Activated naive CD4-positive, alpha-beta T cell treated with anti-CD3 and anti-CD28 coated beads, Interleukin-2, amount 50 U/mL, for 16 hours (primary cell): ENCODE results near the gene PRXL2B.
"Not testable (repeated sequence)": the region's sequence is repeated elsewhere in the genome, so short reads cannot be mapped to it uniquely, and the experiment has no call there.

ENCODE experiments used
- DNase-seq: peaks from one replicate; pipeline ENCODE4 v3.0.0-alpha.2; 2020

The PRXL2B gene

DNA sequence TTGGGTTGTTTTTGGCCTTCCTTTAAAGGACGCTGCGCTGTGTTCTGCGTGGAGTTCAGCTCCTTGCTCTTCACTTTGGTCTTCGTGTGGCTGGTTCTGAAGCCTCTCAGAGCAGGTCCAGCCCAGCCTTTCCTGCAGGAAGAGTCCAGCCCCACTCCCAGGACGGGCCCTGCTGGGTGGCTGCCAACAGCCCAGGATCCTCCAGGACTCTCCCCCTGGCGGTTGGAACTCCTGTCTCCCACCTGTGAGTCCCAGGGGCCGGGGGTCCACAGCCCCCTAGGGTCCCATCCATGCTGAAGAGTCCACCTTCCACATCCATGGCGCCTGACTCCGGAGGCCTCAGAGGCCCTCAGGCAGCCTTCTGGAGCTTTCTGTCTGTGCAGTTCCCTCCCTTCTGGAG is 35.0 kb upstream of the PRXL2B start:
- DNase-seq = not testable (repeated sequence)

DNA sequence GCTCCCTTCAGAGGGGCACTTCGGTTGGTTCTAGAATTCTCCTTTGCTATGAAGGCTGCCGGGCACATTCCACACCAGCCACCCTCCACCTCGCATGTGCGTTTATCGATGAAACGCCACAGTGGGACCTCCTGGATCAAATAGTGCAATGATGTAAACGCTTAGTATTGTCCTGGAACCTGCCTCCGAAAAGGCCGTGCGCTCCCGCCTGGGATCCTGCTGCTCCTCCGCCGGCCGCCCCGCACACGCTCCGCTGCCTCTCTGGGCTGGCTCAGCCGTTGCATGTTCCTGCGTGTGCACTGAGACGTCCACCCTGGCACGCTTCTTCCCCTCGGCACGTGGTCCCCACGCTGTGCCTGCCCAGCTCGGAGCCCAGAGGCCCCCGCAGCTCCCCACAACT is 34.4 kb upstream of the PRXL2B start:
- no peak for DNase-seq

DNA sequence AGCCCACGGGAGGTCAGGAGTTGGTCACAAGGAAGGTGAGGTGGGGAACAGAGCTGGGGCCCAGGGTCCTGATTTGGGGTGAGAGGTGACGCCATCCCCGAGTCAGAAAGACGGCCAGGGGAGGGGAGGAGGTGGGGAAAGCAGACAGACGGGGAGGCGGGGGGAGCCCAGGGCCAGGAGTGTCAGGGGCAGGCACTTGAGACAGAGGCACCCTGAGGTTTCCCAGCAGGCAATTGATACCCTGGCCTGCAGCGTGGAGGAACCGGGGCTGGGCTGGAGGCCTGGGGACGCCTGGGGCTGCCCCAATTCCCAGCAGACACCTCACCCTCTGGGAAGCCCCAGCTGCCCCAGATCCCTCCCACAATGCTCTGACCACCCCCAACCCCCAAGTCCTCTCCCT is 33.5 kb upstream of the PRXL2B start:
- not testable (repeated sequence) for DNase-seq

DNA sequence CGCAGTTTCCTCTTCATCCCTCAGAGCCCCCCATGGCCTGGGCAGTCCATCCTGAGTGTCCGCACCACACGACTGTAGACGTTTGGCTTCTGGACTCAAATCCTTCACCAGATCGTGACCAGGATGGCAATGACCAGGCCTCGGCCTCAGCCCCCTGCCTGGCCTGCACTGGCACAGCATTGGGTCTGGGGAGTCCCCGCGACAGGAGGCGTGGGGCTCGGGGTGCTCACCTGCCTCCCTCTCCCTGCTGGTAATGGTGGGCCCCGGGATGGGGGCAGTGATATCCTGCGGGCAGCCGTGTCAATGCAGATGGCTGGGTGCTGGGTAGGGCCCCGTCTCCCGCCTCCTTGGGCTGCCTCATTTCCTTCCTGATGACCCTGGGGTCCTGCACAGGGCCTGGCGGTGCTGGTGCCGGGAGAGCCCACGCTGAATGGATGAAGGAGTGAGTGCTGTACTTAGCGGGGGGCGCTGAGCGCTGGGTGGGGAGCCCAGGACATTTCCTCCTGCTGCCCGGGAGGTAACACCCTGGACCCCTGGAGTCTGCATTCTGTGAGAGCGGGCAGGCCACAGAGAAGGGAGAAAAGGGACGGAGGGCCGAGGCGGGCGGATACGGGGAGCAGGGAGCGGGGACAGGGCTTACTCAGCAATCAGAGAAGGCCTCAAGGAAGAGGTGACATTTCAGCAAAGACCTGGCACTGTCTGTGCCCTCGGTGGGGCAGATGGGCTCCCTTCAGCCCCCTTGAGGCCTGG is 32.5 kb upstream of the PRXL2B start:
- DNase-seq = no peak

DNA sequence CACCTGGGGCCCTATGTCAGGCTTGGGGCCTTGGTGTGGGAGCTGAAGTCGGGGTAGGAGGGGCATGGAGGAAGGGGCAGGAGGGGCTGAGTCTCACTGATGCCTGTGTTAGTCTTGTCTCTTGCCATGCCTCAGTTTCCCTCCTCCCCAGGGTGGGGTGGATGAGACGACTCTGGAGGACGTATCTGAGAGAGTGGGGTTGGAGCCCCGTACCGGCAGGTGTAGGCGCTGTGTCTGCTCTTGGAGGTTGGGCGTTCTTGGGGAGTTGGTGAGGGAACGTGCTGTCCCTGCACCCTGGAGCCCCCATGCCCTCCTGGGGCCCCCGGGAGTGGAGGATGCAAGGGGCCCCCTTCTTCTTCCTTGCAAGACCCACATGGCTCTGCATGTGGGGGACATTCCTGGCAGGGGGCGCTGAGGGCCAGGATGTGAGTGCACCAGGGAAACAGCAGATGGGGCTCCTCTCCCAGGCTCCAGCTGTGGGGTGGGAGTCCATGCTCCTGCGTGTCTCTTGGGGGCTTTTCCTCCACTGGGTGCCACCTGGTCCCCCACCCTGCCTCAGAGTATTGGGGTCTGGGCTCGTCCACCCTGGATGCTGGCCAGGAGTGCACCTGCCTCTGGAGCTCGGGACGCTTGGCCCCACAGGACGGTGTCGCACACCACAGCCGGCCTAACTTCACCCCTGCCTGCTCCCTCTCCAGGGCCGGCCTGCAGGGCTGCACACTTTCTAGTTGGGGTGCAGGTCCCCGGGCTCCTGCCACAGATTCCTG is 31.8 kb upstream of the PRXL2B start:
- peak; percentile 61 for DNase-seq

DNA sequence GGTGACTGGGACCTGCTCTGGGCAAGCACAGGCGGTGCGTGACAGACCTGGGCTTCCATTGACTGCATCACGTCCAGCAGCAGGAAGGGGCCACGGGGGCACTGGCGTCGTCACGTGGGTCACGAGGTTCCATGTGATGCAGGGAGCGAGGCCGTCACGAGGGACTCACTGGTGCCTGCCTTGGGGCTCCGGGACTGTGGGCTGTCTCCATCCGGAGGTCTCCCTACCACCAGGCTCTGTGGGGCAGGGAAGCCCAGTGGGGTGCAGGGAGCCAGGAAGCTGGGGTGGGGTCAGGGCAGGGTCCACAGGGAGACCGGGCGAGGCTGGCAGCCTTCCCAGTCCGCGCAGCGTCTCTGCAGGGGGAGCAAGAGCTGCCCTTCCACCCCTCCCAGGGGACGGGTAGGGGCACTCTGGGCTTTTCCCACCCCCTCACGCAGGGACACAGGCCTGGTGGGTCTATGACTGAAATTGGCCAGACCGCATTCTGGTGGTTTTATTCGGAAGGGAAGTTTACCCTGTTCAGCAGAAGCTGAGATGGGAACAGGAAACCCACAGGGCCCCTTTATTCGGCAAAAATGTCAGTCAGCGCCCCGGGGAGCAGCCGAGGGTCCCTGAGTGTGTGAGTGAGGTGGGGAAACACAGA is 30.8 kb upstream of the PRXL2B start:
- peak; percentile 68 for DNase-seq

DNA sequence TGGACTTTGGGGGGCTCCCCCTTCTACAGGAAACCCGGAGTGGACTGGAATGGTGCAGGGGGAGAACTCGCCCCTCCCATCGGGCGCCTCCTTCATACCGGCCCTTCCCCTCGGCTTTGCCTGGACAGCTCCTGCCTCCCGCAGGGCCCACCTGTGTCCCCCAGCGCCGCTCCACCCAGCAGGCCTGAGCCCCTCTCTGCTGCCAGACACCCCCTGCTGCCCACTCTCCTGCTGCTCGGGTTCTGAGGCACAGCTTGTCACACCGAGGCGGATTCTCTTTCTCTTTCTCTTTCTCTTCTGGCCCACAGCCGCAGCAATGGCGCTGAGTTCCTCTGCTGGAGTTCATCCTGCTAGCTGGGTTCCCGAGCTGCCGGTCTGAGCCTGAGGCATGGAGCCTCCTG is 30.3 kb upstream of the PRXL2B start, which contains the start of gene TNFRSF14:
Gene TNFRSF14 (plus strand): TSS at position 95 of the 401 bp plus-strand sequence. CDS start 294 bp downstream, at position 389.
- DNase-seq = peak; percentile 76

DNA sequence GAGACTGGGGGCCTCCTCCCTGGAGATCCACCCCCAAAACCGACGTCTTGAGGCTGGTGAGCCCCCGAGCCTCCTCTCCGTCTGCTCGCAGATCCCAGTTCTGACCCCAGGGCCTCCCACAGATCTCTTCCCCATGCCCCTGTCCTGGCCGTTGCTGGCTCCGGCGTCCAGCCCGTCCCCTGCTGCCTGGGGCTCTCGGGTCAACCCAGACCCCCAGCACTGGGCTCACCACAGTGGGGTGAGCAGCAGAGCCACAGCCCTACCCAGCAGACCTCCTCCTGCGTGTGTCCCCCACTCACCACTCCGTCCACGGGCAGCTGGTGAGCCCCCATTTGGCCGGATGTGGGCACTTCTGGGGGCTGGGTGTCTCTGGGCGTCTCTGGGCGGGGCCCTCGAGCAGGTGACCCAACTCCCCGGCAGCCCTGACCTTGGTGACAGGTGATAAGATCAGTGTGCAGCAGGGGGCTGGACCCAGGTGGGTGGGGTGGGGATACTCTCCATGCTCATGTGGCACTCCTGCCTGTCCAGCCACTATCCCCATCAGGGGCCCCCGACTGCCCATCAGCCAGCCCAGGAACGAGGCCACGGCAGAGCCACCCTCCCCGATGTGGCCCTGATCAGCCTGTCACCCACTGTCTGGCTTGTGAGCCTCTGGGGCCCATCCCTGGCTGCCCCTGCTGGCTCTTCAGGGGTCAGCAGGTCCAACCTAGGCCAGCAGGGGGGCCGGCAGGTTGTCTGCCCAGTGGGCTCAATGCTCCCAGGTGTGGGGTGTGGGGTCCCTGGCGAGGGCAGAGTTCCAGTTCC is 29.7 kb upstream of the PRXL2B start:
- DNase-seq = no peak

DNA sequence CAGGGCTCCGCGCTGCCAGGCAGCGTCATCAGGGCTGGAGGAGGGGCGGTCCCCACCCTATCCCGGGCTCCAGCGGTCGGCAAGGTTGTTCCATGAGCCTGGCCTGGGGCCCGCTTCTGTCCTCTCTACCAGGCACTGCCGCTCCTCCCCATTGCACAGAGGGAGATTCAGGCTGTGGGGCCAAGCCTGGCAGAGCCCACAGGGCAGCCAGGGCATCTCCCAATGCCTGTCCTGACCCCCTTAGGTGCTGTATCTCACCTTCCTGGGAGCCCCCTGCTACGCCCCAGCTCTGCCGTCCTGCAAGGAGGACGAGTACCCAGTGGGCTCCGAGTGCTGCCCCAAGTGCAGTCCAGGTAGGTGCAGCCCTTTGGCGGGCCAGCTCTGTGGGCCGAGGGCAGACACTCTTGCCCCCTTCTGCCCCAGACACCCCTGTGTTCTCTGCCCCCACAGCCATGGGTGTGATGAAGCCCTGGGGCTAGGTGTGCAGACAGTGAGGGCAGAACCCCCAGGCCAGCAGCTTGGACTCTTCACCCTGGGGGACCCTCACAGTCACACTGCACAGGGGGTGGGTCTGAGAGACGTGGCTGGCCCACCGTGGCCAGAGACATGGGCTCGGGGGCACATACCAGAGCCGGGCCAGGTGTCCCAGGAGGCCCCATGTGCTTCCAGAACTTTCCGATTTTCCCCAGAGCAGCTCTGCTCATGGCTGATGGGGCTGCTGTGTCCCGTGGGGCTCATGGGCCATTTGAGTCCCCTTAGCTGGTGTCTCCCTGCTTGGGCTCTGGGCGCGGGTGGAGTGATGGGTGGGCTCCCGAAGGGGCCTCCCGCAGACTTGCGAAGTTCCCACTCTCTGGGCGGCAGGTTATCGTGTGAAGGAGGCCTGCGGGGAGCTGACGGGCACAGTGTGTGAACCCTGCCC is 28.8 kb upstream of the PRXL2B start:
- DNase-seq = no peak

DNA sequence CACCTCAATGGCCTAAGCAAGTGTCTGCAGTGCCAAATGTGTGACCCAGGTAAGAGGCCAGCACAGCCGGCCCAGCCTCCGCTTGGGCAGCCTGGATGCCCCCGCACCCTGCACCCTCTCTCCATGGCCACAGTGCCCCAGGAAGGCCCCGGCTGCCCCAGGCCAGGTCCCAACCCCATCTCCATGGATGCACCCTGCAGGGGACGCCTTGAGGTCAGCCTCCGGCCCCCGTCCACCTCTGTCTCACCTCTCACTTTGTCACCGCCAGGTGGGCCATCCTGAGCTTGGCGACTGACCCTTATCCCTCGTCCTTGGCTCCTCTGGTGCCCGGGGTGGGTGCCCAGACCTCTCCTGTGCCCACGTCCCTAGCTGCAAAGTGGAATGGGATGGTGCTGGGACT is 28.2 kb upstream of the PRXL2B start:
- DNase-seq = no peak

DNA sequence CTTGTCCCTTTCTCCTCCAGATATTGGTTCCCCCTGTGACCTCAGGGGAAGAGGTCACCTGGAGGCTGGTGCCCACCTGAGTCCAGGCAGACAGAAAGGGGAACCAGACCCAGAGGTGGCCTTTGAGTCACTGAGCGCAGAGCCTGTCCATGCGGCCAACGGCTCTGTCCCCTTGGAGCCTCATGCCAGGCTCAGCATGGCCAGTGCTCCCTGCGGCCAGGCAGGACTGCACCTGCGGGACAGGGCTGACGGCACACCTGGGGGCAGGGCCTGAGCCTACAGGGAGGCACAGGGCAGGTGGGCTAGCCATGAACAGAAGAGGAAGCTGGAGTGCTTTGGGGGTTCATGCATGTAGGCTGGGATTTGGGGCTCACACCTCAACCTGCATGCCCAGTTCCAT is 27.7 kb upstream of the PRXL2B start:
- DNase-seq = no peak

DNA sequence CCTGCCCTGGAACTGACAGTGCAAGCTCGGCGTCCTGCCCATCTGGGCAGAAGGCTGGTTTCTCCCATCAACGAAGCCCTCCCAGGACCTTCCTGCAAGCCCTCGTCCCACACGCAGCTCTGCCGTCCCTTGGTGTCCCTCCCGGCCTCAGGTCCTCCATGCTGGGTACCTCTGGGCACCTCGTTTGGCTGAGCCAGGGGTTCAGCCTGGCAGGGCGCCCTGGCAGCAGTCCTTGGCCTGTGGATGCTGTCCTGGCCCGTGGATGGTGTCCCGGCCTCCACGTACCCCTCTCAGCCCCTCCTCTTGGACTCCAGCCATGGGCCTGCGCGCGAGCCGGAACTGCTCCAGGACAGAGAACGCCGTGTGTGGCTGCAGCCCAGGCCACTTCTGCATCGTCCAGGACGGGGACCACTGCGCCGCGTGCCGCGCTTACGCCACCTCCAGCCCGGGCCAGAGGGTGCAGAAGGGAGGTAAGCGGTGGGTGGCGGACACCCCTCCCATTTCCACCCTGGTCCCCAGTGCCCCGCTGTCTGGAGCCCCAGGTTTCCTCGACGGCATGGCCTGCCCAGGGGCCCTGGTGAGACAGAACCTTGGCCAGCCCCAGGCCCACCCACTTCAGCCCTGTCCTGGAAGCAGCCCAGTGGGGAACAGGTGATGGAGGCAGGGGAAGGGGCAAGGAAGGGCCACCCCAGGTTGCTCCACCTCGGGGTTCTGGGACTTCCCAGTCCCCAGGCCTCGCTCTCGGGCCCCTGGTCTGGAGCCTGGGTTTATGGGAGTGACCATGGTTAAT is 26.9 kb upstream of the PRXL2B start:
- DNase-seq = no peak

DNA sequence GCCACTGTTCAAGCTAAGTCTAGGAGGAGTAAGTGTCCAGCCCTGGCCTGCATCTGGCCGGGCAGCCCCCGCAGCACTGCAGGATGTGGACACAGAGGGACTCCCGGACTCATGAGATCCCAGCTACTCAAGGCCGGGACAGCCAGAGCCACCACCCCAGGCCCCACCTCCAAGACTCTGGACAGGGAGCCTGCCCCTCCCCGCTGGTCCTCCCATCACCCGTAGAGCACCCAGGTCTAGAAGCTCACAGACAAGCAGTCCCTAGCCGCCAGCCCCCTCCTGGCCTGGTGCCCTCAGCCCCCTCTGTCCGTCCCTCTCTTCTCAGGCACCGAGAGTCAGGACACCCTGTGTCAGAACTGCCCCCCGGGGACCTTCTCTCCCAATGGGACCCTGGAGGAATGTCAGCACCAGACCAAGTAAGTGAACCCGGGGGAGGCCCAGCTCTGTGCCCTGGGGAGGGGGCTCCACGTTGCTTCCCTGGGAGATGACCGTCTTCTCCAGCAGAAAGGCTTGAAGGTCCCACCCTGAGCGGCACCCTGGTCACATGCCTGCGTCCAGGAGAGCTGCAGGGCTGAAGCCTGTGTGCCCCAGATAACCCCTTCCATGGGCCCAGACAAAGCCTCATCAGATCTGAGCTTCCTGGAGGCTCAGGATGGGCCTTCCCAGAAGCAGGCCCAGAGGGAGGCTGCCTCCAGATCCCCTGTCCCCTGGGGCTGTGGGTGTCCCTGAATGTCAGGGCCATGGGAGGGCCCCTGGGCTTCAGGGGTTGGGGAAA is 26.1 kb upstream of the PRXL2B start:
- DNase-seq = no peak

DNA sequence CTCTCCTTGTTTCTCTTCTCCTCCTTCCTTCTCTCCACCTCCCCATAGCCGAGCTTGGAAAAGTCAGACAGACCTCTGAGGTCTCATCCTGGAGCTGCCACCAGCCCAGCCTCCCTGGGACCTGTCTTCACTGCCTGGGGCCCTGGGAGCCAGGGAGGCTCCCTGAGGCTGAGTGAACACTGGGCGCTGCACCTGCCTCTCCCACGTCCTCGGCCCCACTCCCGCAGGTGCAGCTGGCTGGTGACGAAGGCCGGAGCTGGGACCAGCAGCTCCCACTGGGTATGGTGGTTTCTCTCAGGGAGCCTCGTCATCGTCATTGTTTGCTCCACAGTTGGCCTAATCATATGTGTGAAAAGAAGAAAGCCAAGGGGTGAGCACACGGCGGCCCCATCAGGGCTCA is 25.1 kb upstream of the PRXL2B start:
- DNase-seq = no peak

DNA sequence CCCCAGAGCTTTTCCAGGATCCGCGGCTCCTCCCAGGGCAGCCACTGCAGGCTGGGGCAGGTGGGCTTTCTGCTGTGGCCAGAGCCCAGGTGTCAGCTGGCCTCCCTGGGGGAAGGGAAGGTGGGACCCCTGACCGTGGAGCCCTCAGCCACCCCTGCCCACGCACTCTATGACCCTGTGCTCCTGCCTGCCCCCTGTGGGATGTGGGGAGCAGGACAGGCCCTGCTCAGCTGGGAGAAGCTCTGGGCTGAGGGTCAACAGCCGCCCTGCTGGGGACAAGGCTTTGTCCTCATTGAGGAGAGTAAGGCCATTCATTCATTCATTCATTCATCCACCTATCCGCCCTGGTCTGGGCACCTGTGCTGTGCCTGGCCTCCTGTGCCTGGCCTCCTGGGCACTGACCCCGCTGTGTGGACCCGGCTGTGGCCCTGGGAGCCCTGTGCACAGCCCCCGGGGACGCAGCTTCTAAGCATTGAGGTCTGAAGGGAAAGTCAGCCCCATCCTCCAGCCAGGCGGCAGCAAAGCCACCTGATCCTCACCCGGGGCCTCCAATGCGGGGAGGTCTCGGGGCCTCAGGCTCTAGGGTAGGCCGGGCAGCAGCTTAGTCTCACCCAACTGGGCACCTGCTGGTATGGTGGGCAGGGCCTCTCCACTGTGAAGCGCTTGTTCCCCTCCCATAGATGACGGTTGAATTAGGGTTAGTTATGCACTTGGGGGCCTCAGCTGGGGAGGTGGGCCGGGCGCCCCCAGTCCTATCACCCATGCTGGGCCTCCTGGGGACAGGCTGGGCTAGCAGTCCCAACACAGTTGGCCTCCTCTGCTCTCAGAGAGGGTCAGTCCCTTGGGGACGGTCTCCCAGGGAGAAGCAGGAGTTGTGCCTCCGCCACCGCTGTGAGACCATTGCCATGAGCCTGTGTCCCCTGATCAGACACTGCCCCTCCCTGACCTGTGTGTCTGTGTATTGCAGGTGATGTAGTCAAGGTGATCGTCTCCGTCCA is 24.4 kb upstream of the PRXL2B start:
- no peak for DNase-seq

DNA sequence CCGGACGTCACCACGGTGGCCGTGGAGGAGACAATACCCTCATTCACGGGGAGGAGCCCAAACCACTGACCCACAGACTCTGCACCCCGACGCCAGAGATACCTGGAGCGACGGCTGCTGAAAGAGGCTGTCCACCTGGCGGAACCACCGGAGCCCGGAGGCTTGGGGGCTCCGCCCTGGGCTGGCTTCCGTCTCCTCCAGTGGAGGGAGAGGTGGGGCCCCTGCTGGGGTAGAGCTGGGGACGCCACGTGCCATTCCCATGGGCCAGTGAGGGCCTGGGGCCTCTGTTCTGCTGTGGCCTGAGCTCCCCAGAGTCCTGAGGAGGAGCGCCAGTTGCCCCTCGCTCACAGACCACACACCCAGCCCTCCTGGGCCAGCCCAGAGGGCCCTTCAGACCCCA is 23.4 kb upstream of the PRXL2B start:
- DNase-seq = no peak

DNA sequence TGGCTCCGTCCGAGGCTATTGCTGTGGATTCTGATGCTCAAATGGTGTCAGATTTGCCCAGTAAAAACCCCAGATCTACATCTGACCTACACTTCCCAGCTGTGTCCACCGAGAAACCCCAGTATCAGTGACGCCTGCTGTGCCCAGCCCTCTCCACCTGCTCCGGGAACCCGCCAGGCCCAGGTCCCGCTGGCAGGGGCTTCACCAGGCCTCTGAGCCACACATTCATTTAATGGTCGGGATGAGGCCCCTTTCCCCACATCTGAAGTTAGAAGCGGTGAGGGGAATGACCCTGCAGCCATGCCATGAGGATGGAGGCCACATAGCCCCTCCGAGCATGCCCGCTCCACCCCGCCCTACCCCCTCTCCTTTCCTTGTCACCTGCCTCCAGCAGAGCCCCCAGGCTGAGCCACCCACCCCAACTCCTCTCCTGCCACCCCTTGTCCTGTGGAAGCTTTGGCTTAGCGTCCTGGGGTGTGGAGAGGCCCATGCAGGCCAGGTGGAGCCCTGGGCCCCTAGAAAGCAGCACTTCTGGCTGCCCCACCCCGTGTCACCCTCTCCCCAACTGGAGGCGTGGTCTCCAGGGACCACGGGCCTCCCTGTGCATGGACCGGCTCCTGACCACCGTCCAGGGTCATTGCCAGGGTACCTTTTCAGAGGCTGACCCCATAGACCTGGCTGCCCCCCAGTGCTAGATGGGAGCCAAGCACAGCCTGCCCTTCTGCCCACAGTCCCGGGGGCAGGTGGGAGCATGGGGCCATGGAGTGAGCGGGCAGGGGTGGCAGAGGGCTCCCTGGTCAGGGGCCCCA is 22.4 kb upstream of the PRXL2B start:
- DNase-seq = no peak

DNA sequence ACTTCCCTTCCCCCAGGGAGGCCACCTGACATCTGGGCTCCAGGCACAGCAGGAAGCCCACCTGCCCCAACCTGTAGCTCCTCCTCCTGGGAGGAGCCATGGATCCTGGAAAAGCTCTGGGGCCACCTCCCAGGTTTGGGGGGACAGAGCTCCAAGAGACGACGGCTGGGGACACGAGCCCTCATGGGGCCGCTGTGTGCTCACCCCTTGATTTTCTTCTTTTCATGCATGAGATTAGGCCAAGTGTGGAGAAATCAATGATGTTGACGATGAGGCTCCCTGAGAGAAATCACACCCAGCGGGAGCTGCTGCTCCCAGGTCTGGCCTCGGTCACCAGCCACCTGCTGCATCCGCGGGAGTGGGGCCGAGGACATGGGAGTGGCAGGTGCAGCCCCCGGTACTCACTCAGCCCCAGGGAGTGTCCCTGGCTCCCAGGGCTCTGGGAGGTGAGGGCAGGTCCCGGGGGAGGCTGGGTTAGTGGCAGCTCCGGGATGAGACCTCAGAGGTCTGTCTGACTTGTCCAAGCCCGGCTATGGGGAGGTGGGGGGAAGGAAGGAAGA is 21.7 kb upstream of the PRXL2B start:
- no peak for DNase-seq
